Common myeloid progenitor, CD34-positive (primary cell): ENCODE results near the gene DGKB.

Experiments used
- CTCF ChIA-PET: fragments of 350-600 bp; sonication (Branson Sonifier 250); formaldehyde crosslinking; loops from one replicate; lab custom pipeline; 2021; ENCODE audit warnings: antibody characterized with exemption; lab: Charles Lee
- POLR2A ChIA-PET: fragments of 350-600 bp; sonication (Branson Sonifier 250); formaldehyde crosslinking; loops from one replicate; lab custom pipeline; 2021; ENCODE audit warnings: antibody characterized with exemption; lab: Charles Lee
- DNase-seq, 3 donors: peaks; one replicate each; pipeline versions ENCODE4 v3.0.0 to v3.0.0-alpha.2; 2013
- H3K27ac ChIP-seq, 2 experiments: 1 replicate in 1 of 2; 2 replicates in 1 of 2; pipeline ENCODE4 v1.7.0; 2013; ENCODE audit warnings: inconsistent platforms in 2 of 2, low read length in 2 of 2, mild to moderate bottlenecking in 2 of 2, low read depth in 1 of 2, moderate library complexity in 1 of 2; ENCODE audit not compliant: severe bottlenecking in 2 of 2, insufficient read depth in 1 of 2, poor library complexity in 1 of 2
- H3K27me3 ChIP-seq, 5 experiments: replicated peaks in 2 of 5; 1 replicate in 3 of 5; 2 replicates in 2 of 5; pipeline versions ENCODE4 v1.6.1 to v1.7.0; 2013; ENCODE audit warnings: low read length in 4 of 5, mild to moderate bottlenecking in 2 of 5, moderate library complexity in 2 of 5, inconsistent platforms in 1 of 5; ENCODE audit not compliant: insufficient read depth in 5 of 5, control insufficient read depth in 4 of 5
- H3K36me3 ChIP-seq, 4 experiments: 1 replicate in 2 of 4; 2 replicates in 2 of 4; pipeline versions ENCODE4 v1.6.1 to v1.7.0; 2013; ENCODE audit warnings: low read length in 3 of 4, control low read depth in 1 of 4, mild to moderate bottlenecking in 1 of 4; ENCODE audit not compliant: control insufficient read depth in 4 of 4, insufficient read depth in 4 of 4
- H3K4me1 ChIP-seq, 4 experiments: 1 replicate in 3 of 4; 2 replicates in 1 of 4; pipeline versions ENCODE4 v1.6.1 to v1.7.1; 2013; ENCODE audit warnings: low read length in 3 of 4, mild to moderate bottlenecking in 3 of 4, control low read depth in 1 of 4, inconsistent platforms in 1 of 4, moderate library complexity in 1 of 4; ENCODE audit not compliant: control insufficient read depth in 4 of 4, insufficient read depth in 4 of 4; ENCODE audit errors: control extremely low read depth in 1 of 4
- H3K4me3 ChIP-seq, 7 experiments: 1 replicate in 4 of 7; 2 replicates in 3 of 7; pipeline versions ENCODE4 v1.5.1 to v1.7.0; 2013; ENCODE audit warnings: mild to moderate bottlenecking in 7 of 7, low read length in 6 of 7, moderate library complexity in 6 of 7, inconsistent platforms in 2 of 7, low read depth in 2 of 7, control low read depth in 1 of 7; ENCODE audit not compliant: insufficient read depth in 4 of 7, control insufficient read depth in 1 of 7; ENCODE audit errors: extremely low read depth in 1 of 7
- H3K9me3 ChIP-seq, 5 experiments: 1 replicate in 4 of 5; 2 replicates in 1 of 5; pipeline versions ENCODE4 v1.6.1 to v1.7.1; 2013; ENCODE audit warnings: low read length in 4 of 5, mild to moderate bottlenecking in 2 of 5, inconsistent platforms in 1 of 5, low read depth in 1 of 5, moderate library complexity in 1 of 5; ENCODE audit not compliant: control insufficient read depth in 4 of 5, insufficient read depth in 2 of 5; ENCODE audit errors: control extremely low read depth in 1 of 5
- WGBS: methylation state at CpG from one replicate; pipeline ENCODE4 v1.1.5; 2013; ENCODE audit not compliant: insufficient coverage; 5-methylcytosine and 5-hydroxymethylcytosine counted together

The DGKB gene

DNA sequence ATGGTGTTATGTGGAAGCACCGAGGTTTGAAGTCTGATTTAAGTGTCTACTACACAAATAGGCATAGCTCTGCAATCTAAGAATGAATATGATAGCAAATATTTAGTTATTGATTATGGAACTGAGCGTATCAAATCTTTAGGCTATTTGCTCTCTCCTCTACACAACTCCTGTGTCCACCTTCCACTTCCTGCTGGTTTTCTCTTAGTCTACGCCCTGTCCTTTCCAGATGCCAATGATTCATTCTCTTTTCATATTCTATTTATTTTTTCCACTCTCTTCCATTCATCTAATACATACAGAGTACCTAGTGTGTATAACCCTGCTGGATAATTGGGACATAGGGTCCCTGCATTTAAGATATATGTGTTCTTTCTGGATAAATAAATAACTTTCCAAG, 83.7 kb downstream of the DGKB start:
- ChIA-PET POLR2A (no interaction called here), CTCF (no interaction called here)
- Histone ChIP-seq H3K4me3 (no peak overlapping the region), H3K9me3 (no peaks in the 10 kb centered on the region), H3K27ac (no peak overlapping the region), H3K27me3 (no peaks in the 10 kb centered on the region), H3K4me1 (no peaks in the 10 kb centered on the region), H3K36me3 (no peaks in the 10 kb centered on the region)
- no peak for DNase-seq
- 100% methylated on average over 1 of the region's 3 CpGs for WGBS

DNA sequence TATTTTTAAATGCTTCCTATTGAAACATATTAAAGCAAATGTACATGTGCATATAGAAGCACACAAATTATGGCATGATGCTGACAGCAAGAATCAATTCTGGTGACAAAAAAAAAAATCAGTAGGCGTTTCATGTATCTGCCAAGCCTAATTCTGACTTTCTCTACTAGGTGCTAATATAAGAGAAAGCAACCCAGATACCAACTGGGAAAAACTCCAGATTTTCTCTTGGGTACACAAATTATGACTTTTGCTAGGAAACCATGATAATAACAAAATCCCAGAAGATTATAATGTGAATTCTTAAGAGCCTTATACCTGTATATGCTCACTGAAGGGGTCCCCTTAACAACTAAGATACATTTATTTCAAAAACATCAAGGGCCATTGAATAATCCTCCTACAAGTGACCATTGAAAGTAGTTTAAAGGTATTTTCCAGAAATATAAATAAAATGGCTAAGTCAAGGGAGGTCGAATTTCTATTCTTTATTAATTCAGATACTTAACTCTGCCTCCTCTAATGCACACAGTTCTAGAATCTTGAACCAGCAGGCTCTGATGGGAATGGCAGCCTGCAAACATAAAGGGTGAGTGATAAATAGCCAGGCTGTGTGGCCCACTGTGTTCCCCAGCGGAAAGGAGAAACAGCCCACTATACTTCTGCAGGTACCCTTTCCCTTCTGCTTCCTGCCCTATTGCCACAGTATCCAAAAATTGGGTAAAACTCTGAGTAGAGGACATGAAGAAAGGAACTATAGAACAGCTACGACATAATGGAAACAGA, 84.5 kb downstream of the DGKB start:
- Histone ChIP-seq H3K27me3 (no peaks in the 10 kb centered on the region), H3K27ac (no peak overlapping the region), H3K4me1 (no peaks in the 10 kb centered on the region), H3K36me3 (no peaks in the 10 kb centered on the region), H3K9me3 (no peaks in the 10 kb centered on the region), H3K4me3 (no peak overlapping the region)
- ChIA-PET POLR2A (no interaction called here), CTCF (no interaction called here)
- no peak for DNase-seq
- 100% methylated on average over 1 of the region's 4 CpGs for WGBS

DNA sequence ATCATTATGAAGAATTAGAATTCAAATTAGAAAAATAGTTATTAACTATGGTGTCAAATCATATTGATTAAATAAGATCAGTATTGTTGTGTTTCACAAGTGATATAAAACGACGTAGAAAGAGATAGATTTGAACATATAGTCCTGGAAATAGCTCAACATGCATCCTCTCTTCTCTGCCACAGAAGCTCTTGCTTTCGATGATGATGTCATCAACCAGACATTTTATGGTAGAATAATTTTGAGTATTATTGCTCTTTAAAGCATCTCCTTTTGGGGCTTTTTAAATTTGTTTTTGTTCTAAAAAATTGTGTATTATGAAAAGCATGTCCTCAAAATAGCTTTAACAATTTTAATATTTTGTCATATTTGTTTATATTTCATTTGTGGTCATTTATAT, 95.0 kb downstream of the DGKB start:
- POLR2A ChIA-PET: no interaction called here
- H3K4me1 ChIP-seq: no peaks in the 10 kb centered on the region

DNA sequence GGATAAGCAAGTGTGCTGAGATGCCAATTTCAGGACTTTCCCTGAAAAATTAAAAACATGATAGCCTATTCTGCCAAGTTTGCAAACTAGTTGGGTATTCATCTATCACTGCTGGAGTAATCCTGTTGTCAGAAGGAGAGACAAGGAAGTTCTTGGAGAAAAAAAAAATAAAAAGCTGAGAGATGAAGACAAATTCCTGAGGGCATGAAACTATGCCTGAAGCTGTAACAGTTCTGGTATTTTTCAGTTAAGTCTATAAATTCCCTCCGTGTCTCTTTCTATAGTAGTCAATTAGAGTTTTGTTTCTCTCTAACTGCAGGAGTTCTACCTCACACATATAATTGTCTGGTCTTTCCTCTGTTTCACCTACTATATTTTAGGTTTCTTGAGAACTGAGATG, 95.7 kb downstream of the DGKB start:
- Histone ChIP-seq H3K9me3 (no peaks in the 10 kb centered on the region), H3K4me3 (no peak overlapping the region), H3K36me3 (no peaks in the 10 kb centered on the region), H3K27ac (no peak overlapping the region), H3K4me1 (no peaks in the 10 kb centered on the region), H3K27me3 (no peaks in the 10 kb centered on the region)
- POLR2A ChIA-PET: no interaction called here
- CTCF ChIA-PET: no interaction called here
- 100% methylated on average over 1 of the region's 1 CpG for WGBS
- DNase-seq: no peak

More for the DNA sequence above, 95.0 kb downstream of the DGKB start:
- Histone ChIP-seq H3K9me3 (no peaks in the 10 kb centered on the region), H3K36me3 (no peaks in the 10 kb centered on the region), H3K27me3 (no peaks in the 10 kb centered on the region), H3K4me3 (no peak overlapping the region), H3K27ac (no peak overlapping the region)
- WGBS: no CpG with 5 or more reads among the region's 3 CpGs
- CTCF ChIA-PET: interaction anchor here (0.7 kb wide), 1 partner anchor 11 kb away, joined by 3 read pairs; no protein-coding TSS in a partner anchor
- DNase-seq: no peak

DNA sequence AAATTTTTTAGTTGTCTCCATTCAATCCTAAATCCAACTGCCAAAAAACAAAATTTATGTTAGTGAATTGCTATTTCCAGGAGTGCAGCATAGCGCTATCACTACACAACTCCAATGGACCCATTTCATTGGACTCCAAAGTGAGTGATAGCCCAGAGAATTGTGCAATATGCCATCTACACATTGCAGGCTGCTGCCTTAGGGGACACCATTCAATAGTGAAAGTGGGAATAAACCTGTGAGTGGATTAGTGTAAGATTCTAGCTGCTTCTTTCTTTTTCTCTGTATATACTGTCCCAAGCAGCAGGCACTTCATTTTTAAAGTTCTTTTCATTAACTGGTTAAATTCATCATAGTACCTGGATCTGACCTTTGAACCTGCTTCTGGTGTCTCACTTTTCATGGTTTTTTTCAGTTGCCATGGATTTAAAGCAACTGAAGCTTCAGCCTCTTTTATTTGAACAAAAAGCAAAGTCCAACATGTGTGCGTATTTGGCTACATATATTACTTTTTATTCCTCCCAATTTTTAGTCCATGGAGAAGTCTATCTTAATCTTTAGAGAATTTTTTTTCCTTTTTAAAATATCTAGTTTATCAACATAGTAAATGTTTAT, 97.3 kb downstream of the DGKB start:
- Histone ChIP-seq H3K27ac (no peak overlapping the region), H3K4me3 (no peak overlapping the region)
- POLR2A ChIA-PET: no interaction called here

DNA sequence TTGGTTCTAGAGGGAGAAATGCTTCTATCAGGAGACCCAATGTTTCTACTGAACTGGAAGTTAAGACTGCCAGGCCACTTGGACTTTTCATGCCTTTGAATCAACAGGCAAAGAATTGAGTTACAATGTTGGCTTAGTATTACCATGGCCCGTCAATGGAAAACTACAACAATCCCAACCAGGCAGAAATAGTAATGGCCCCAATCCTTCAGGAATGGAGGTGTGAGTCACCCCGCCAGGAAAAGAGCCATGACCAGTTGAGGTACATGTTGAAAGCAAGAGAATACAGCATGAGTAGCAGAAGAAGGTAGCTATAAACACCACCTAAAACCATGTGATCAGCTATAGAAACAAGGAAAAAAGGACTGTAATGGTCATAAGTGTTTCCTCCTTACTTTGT, 101.9 kb downstream of the DGKB start:
- Histone ChIP-seq H3K27me3 (no peaks in the 10 kb centered on the region), H3K9me3 (peaks cover 0 to 2% (median 0%) of the 10 kb centered on the region in 5 experiments), H3K4me3 (no peak overlapping the region), H3K4me1 (no peaks in the 10 kb centered on the region), H3K36me3 (no peaks in the 10 kb centered on the region), H3K27ac (no peak overlapping the region)
- CTCF ChIA-PET: no interaction called here
- POLR2A ChIA-PET: no interaction called here
- no peak for DNase-seq
- WGBS: 100% methylated on average over 1 of the region's 2 CpGs

More for the DNA sequence above, 97.3 kb downstream of the DGKB start:
- Histone ChIP-seq H3K27me3 (no peaks in the 10 kb centered on the region), H3K9me3 (no peaks in the 10 kb centered on the region), H3K36me3 (no peaks in the 10 kb centered on the region), H3K4me1 (no peaks in the 10 kb centered on the region)
- CTCF ChIA-PET: no interaction called here
- 100% methylated on average over 1 of the region's 2 CpGs for WGBS
- DNase-seq: no peak

DNA sequence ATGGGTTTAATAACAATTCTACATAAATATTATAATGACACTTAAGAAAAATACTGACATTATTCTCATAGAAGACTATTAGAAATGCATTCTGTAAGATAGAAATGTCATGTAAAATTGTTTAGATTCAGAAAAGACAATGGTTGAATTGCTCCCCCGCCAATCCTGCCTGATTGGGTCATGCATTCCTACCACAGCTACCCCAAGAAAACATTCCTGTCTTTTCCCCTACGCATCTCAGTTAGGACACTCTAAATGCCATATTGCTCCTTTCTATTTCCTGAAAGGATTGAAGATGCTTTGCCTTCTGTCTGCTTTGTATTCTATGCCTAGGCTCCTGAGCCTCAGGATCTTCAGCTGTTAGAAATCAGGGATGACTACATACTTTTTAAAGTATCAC, 109.4 kb downstream of the DGKB start:
- no peaks in the 10 kb centered on the region for H3K27me3 ChIP-seq
- H3K36me3 ChIP-seq: no peaks in the 10 kb centered on the region
- no peak overlapping the region for H3K27ac ChIP-seq
- WGBS: 92% methylated on average over 2 of the region's 2 CpGs
- no peak for DNase-seq
- POLR2A ChIA-PET: no interaction called here
- no peak overlapping the region for H3K4me3 ChIP-seq
- no peaks in the 10 kb centered on the region for H3K9me3 ChIP-seq
- no peaks in the 10 kb centered on the region for H3K4me1 ChIP-seq
- CTCF ChIA-PET: no interaction called here
